H1 (cell line): ENCODE results near the gene KRTAP10-8. TPM values are rescaled to one million over a fixed set of nuclear protein-coding genes. Genes with fewer than 3 reads are reported as not detected.

Experiments used
- CTCF ChIA-PET: fragments of 300-600 bp; sonication (Branson Sonifier 250); formaldehyde crosslinking; loops from one replicate; lab custom pipeline; 2021; ENCODE audit not compliant: partially characterized antibody; lab: Charles Lee
- POLR2A ChIA-PET: fragments of 300-600 bp; sonication (Branson Sonifier 250); formaldehyde crosslinking; loops from one replicate; lab custom pipeline; 2021; ENCODE audit warnings: inconsistent platforms; ENCODE audit not compliant: partially characterized antibody; lab: Charles Lee
- DNase-seq, 2 experiments: peaks; one replicate each; pipeline versions ENCODE4 v3.0.0 to v3.0.0-alpha.2; 2010 to 2022; ENCODE audit warnings: low spot score in 2 of 2, low read depth in 1 of 2, mixed read lengths in 1 of 2
- FAIRE-seq: peaks from 2 replicates; lab custom pipeline; 2011; peaks lifted over from hg19 to GRCh38; lab: Jason Lieb, UNC
- H2AFZ ChIP-seq: 2 replicates; pipeline ENCODE4 v1.8.1; 2012; ENCODE audit warnings: low read length, inconsistent platforms
- H2AK5ac ChIP-seq: 2 replicates; pipeline ENCODE4 v1.6.1; 2013; ENCODE audit warnings: low read depth, low read length
- H2BK120ac ChIP-seq: replicated peaks from 2 replicates; pipeline ENCODE3; 2013; ENCODE audit warnings: low read depth, low read length, inconsistent platforms
- H2BK12ac ChIP-seq: 2 replicates; pipeline ENCODE4 v1.6.1; 2013; ENCODE audit warnings: low read depth, low read length
- H2BK15ac ChIP-seq: 2 replicates; pipeline ENCODE4 v1.6.1; 2013; ENCODE audit warnings: low read length
- H2BK20ac ChIP-seq: 2 replicates; pipeline ENCODE4 v1.6.1; 2013; ENCODE audit warnings: low read length
- H2BK5ac ChIP-seq: 2 replicates; pipeline ENCODE4 v1.6.1; 2013; ENCODE audit warnings: low read depth, low read length
- H3K14ac ChIP-seq: 2 replicates; pipeline ENCODE4 v1.6.1; 2013; ENCODE audit warnings: inconsistent platforms; ENCODE audit not compliant: insufficient read length
- H3K18ac ChIP-seq: 2 replicates; pipeline ENCODE4 v1.6.1; 2013; ENCODE audit warnings: low read length; ENCODE audit errors: extremely low read depth
- H3K23ac ChIP-seq: 2 replicates; pipeline ENCODE4 v1.6.1; 2013; ENCODE audit warnings: inconsistent platforms; ENCODE audit not compliant: insufficient read length
- H3K23me2 ChIP-seq: 2 replicates; pipeline ENCODE4 v1.6.1; 2013; ENCODE audit warnings: low read depth, low read length
- H3K27ac ChIP-seq: 2 replicates; pipeline ENCODE4 v1.6.1; 2011; ENCODE audit warnings: low read depth, low read length, inconsistent platforms
- H3K27me3 ChIP-seq, 4 experiments: replicated peaks in 1 of 4; 1 replicate in 1 of 4; 2 replicates in 3 of 4; pipeline versions ENCODE4 v1.6.1 to v1.8.1; 2011 to 2013; ENCODE audit warnings: low read length in 3 of 4, mild to moderate bottlenecking in 3 of 4, inconsistent platforms in 2 of 4, mixed read lengths in 2 of 4, moderate library complexity in 1 of 4; ENCODE audit not compliant: control insufficient read depth in 3 of 4, insufficient read depth in 3 of 4; ENCODE audit errors: extremely low read depth in 1 of 4
- H3K36me3 ChIP-seq, 4 experiments: 2 replicates each; pipeline versions ENCODE4 v1.6.1 to v1.8.1; 2011 to 2013; ENCODE audit warnings: mild to moderate bottlenecking in 4 of 4, low read length in 3 of 4, moderate library complexity in 2 of 4, control low read depth in 1 of 4, inconsistent platforms in 1 of 4; ENCODE audit not compliant: insufficient read depth in 4 of 4, control insufficient read depth in 2 of 4
- H3K4ac ChIP-seq: replicated peaks from 2 replicates; pipeline ENCODE3; 2013; ENCODE audit warnings: low read length, low read depth, mixed read lengths, inconsistent platforms; ENCODE audit not compliant: insufficient read length
- H3K4me1 ChIP-seq, 4 experiments: replicated peaks in 1 of 4; 1 replicate in 1 of 4; 2 replicates in 3 of 4; pipeline versions ENCODE4 v1.6.1 to v1.8.1; 2011 to 2013; ENCODE audit warnings: low read length in 3 of 4, inconsistent platforms in 2 of 4, mixed read lengths in 1 of 4; ENCODE audit not compliant: insufficient read depth in 4 of 4, control insufficient read depth in 3 of 4
- H3K4me2 ChIP-seq, 2 experiments: 2 replicates each; pipeline versions ENCODE4 v1.6.1 to v1.8.1; 2011 to 2013; ENCODE audit warnings: low read depth in 2 of 2, low read length in 2 of 2, control low read depth in 1 of 2, inconsistent platforms in 1 of 2, mild to moderate bottlenecking in 1 of 2; ENCODE audit not compliant: insufficient read depth in 1 of 2
- H3K4me3 ChIP-seq, 4 experiments: fragments of 200-600, 300-600 bp in 1 of 4; sonication (generic), shearing (Covaris generic), sonication (Bioruptor Twin) in 1 of 4; 2 replicates each; pipeline versions ENCODE4 v1.5.1 to v1.8.1; 2011 to 2016; ENCODE audit warnings: low read length in 4 of 4, low read depth in 3 of 4, control low read depth in 2 of 4, inconsistent platforms in 2 of 4, mild to moderate bottlenecking in 2 of 4, mixed read lengths in 1 of 4, moderate library complexity in 1 of 4; ENCODE audit not compliant: insufficient read depth in 2 of 4; ENCODE audit errors: extremely low read depth in 1 of 4
- H3K56ac ChIP-seq: replicated peaks from 2 replicates; pipeline ENCODE3; 2013; ENCODE audit warnings: low read depth, mild to moderate bottlenecking, mixed read lengths, low read length, inconsistent platforms; ENCODE audit not compliant: insufficient read length
- H3K79me1 ChIP-seq: 2 replicates; pipeline ENCODE4 v1.6.1; 2013; ENCODE audit warnings: low read depth, low read length, control low read depth
- H3K79me2 ChIP-seq, 2 experiments: 2 replicates each; pipeline versions ENCODE4 v1.6.1 to v1.8.1; 2012 to 2013; ENCODE audit warnings: low read length in 2 of 2, mild to moderate bottlenecking in 2 of 2, inconsistent platforms in 1 of 2; ENCODE audit not compliant: insufficient read depth in 2 of 2, control insufficient read depth in 1 of 2
- H3K9ac ChIP-seq, 4 experiments: replicated peaks in 1 of 4; 1 replicate in 1 of 4; 2 replicates in 3 of 4; pipeline versions ENCODE4 v1.6.1 to v1.8.1; 2011 to 2013; ENCODE audit warnings: low read depth in 3 of 4, low read length in 3 of 4, control low read depth in 2 of 4, mild to moderate bottlenecking in 2 of 4, moderate library complexity in 2 of 4, inconsistent platforms in 1 of 4; ENCODE audit errors: extremely low read depth in 1 of 4
- H3K9me3 ChIP-seq, 2 experiments: 2 replicates each; pipeline versions ENCODE4 v1.6.1 to v1.8.1; 2012 to 2013; ENCODE audit warnings: mild to moderate bottlenecking in 2 of 2, moderate library complexity in 2 of 2, control low read depth in 1 of 2, inconsistent platforms in 1 of 2, low read depth in 1 of 2, low read length in 1 of 2, mixed read lengths in 1 of 2; ENCODE audit not compliant: insufficient read depth in 2 of 2
- H4K20me1 ChIP-seq, 2 experiments: replicated peaks in 1 of 2; 2 replicates each; pipeline versions ENCODE3 to v1.8.1; 2011 to 2013; ENCODE audit warnings: inconsistent platforms in 2 of 2, low read length in 2 of 2, mild to moderate bottlenecking in 1 of 2; ENCODE audit not compliant: insufficient read depth in 2 of 2, control insufficient read depth in 1 of 2
- H4K5ac ChIP-seq: 2 replicates; pipeline ENCODE4 v1.6.1; 2013; ENCODE audit warnings: low read length, low read depth, mixed read lengths, inconsistent platforms; ENCODE audit not compliant: insufficient read length
- H4K8ac ChIP-seq: 2 replicates; pipeline ENCODE4 v1.8.0; 2013; ENCODE audit warnings: mild to moderate bottlenecking, moderate library complexity, low read length, inconsistent platforms; ENCODE audit not compliant: insufficient read depth; ENCODE audit errors: extremely low read depth
- H4K91ac ChIP-seq: replicated peaks from 2 replicates; pipeline ENCODE3; 2013; ENCODE audit warnings: low read length, mixed read lengths, inconsistent platforms; ENCODE audit not compliant: insufficient read length
- BCL11A ChIP-seq, 2 experiments: IDR thresholded peaks; one replicate each; pipeline ENCODE4 v1.6.1; 2011; ENCODE audit warnings: low read depth in 2 of 2, low read length in 2 of 2, mild to moderate bottlenecking in 2 of 2
- CHD2 ChIP-seq: IDR thresholded peaks from 2 replicates; pipeline ENCODE4 v1.6.1; 2012; ENCODE audit warnings: low read length, improper control_type of control experiment
- E2F6 ChIP-seq: IDR thresholded peaks from 2 replicates; pipeline ENCODE4 v1.6.1; 2012; ENCODE audit warnings: inconsistent platforms
- SUZ12 ChIP-seq: fragments of 200-600 bp; sonication (generic); IDR thresholded peaks from 2 replicates; pipeline ENCODE4 v1.6.1; 2012; ENCODE audit warnings: mild to moderate bottlenecking, inconsistent platforms, low read length, moderate library complexity, mixed read lengths
- TBP ChIP-seq: IDR thresholded peaks from 2 replicates; pipeline ENCODE4 v1.6.1; 2011; ENCODE audit warnings: low read depth, low read length, improper control_type of control experiment
- ZNF274 ChIP-seq: IDR thresholded peaks from 2 replicates; pipeline ENCODE4 v1.7.0; 2012; ENCODE audit warnings: low read length, borderline replicate concordance; ENCODE audit errors: extremely low read depth
- WGBS, 2 experiments: shearing (Covaris generic) in 1 of 2; methylation state at CpG; one replicate each; pipeline versions ENCODE4 v1.1.6 to v1.1.7; 2013 to 2015; ENCODE audit warnings: low lambda C conversion rate in 2 of 2, mixed read lengths in 2 of 2, inconsistent platforms in 1 of 2, low coverage in 1 of 2, missing lambda C conversion rate in 1 of 2; ENCODE audit not compliant: insufficient replicate concordance in 2 of 2, insufficient coverage in 1 of 2, insufficient read length in 1 of 2; ENCODE audit errors: extremely low coverage in 1 of 2, missing lambda C conversion rate in 1 of 2; 5-methylcytosine and 5-hydroxymethylcytosine counted together
- polyA plus RNA-seq, 7 experiments: library from polyadenylated mRNA; depleted of rRNA in 3 of 7; stranded (reverse) in 5 of 7; unstranded in 2 of 7; fragments of >200 nt in 5 of 7; fragments of 200-250 nt in 2 of 7; gene quantifications; 1 replicate in 5 of 7; 2 replicates in 1 of 7; 4 replicates in 1 of 7; pipeline versions ENCODE4 v1.2.1 to v1.2.3, GENCODE V29; 2011 to 2013; ENCODE audit warnings: missing spikeins in 2 of 7, mixed read lengths in 2 of 7
- total RNA-seq: library from RNA; stranded (reverse); fragmentation: NEBNext Ultra II Directional; extraction: Animal tissue kit (Norgen Biotek cat#: 25700); gene quantifications from 2 replicates; pipeline ENCODE4 v1.2.1, GENCODE V29; 2021

KRTAP10-8 gene
- total and polyA plus RNA-seq, 2 of the 8 experiments (the other 6 are each of a cell fraction or from before 2014, with no cell fraction given) = not detected

DNA sequence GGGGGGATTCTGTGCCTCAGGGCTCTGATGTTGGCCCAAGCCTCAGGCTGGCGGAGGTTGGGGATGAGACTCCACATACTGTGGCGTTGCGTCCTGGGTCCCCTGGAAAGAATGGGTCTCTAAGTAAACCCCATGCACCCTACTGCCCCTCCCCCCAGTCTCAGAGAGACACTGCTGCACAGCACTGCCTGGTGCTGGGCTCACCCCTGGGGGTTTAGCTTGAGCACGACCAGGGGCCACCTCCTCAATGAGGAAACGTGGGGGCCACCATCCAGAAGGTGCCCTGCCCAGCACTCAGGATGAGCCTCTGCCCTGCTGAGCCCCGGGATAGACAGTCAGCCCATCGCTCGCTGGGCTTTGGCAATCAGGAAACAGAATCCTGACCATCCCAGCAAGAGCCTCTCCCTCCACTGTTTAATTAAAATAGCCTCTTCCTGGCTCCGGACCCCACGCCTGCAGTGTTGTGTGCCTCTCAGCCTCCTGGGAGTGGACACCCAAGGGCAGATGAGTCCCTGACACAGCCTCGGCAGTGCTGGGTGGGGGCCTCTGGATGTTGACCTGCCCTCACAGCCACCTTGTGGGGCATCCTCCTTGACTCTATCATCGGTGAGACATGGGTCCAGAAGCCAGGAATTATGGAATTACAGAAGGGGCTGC lies 41.9 kb upstream of the KRTAP10-8 start:
- no peaks in the 10 kb centered on the region for H3K36me3 ChIP-seq
- H3K4me2 ChIP-seq = no peak overlapping the region
- no peak overlapping the region for H2BK5ac ChIP-seq
- ChIA-PET CTCF (interaction anchor here (0.6 kb wide), 1 partner anchor 105 kb away, joined by 3 read pairs; no protein-coding TSS in a partner anchor), POLR2A (no interaction called here)
- no peak overlapping the region for H2AFZ ChIP-seq
- H3K14ac ChIP-seq = no peak overlapping the region
- H4K5ac ChIP-seq = no peak overlapping the region
- no peak overlapping the region for H2BK15ac ChIP-seq
- H3K9ac ChIP-seq = no peak overlapping the region
- no peaks in the 10 kb centered on the region for H3K79me2 ChIP-seq
- FAIRE-seq (no peak), DNase-seq (no peak)
- 93% methylated on average over 12 of the region's 12 CpGs; no CpG with 5 or more reads in 1 of the 2 experiments for WGBS, 2 experiments
- TF ChIP-seq ZNF274 = no peak
- no peak for TF ChIP-seq TBP
- TF ChIP-seq CHD2 = no peak
- no peak for TF ChIP-seq E2F6
- TF ChIP-seq SUZ12 = no peak
- no peak for TF ChIP-seq BCL11A (IDR thresholded peaks at IDR 0.05; ENCODE audit: low read depth in 2 of 2, low read length in 2 of 2)
- no peak overlapping the region for H3K4ac ChIP-seq
- H2BK12ac ChIP-seq = no peak overlapping the region
- H2AK5ac ChIP-seq = no peak overlapping the region
- no peak overlapping the region for H3K27ac ChIP-seq
- no peak overlapping the region for H3K4me3 ChIP-seq
- H4K20me1 ChIP-seq = no peaks in the 10 kb centered on the region
- no peaks in the 10 kb centered on the region for H3K79me1 ChIP-seq
- no peak overlapping the region for H2BK20ac ChIP-seq
- H3K18ac ChIP-seq = no peak overlapping the region
- H3K23me2 ChIP-seq = no peaks in the 10 kb centered on the region; the same call in 1 of the 2 replicates
- peaks cover 7 to 13% of the 10 kb centered on the region in 2 experiments; a peak in 3 of 4 replicates for H3K9me3 ChIP-seq
- no peak overlapping the region for H4K91ac ChIP-seq
- H3K27me3 ChIP-seq = no peaks in the 10 kb centered on the region
- H3K56ac ChIP-seq = no peak overlapping the region
- H2BK120ac ChIP-seq = no peak overlapping the region
- no peak overlapping the region for H4K8ac ChIP-seq
- peaks cover 0 to 9% (median 0%) of the 10 kb centered on the region in 4 experiments; a peak in 1 of 7 replicates for H3K4me1 ChIP-seq
- H3K23ac ChIP-seq = no peak overlapping the region
